Osteocyte (in vitro differentiated cells): ENCODE measurements around the gene HIPK1. TPM values are rescaled to one million over a fixed set of nuclear protein-coding genes. Genes with fewer than 3 reads are reported as not detected.

Experiments
- DNase-seq: peaks from one replicate; pipeline ENCODE4 v3.0.0; 2021; ENCODE audit warnings: mixed read lengths; ENCODE audit not compliant: unreplicated experiment; ENCODE audit errors: extremely low spot score
- H3K27ac Mint-ChIP-seq: one replicate; pipeline ENCODE4 v1.8.0; 2021; ENCODE audit warnings: mild to moderate bottlenecking, mixed read lengths; ENCODE audit not compliant: unreplicated experiment
- H3K27me3 Mint-ChIP-seq: one replicate; pipeline ENCODE4 v1.8.0; 2021; ENCODE audit warnings: mixed read lengths; ENCODE audit not compliant: unreplicated experiment
- H3K36me3 Mint-ChIP-seq: one replicate; pipeline ENCODE4 v1.8.0; 2021; ENCODE audit warnings: mixed read lengths; ENCODE audit not compliant: unreplicated experiment
- H3K4me1 Mint-ChIP-seq: one replicate; pipeline ENCODE4 v1.8.0; 2021; ENCODE audit warnings: mixed read lengths; ENCODE audit not compliant: unreplicated experiment
- H3K4me3 Mint-ChIP-seq: one replicate; pipeline ENCODE4 v1.8.0; 2021; ENCODE audit warnings: mild to moderate bottlenecking, moderate library complexity, mixed read lengths; ENCODE audit not compliant: unreplicated experiment
- H3K9me3 Mint-ChIP-seq: one replicate; pipeline ENCODE4 v1.8.0; 2021; ENCODE audit warnings: mixed read lengths; ENCODE audit not compliant: unreplicated experiment
- long read RNA-seq: library from polyadenylated mRNA; unstranded; transcript quantifications from one replicate; pipeline ENCODE4 v2.0.0, GENCODE V29; 2021
- total RNA-seq: library from RNA; stranded (reverse); gene quantifications from 2 replicates; pipeline ENCODE4 v1.2.1, GENCODE V29; 2021
- TF ChIP-seq, protein P1 (sequence below): fragments of 200-600 bp; sonication (generic); IDR thresholded peaks from 2 replicates; pipeline ENCODE4 v1.5.0; 2021; ENCODE audit warnings: antibody characterized with exemption, mild to moderate bottlenecking, moderate library complexity

HIPK1 gene
- 61.1 and 62.5 TPM in 2 replicates for total RNA-seq
- long read RNA-seq, partial matches to known transcripts: 0 of 21 reads
- long read RNA-seq, other reads (novel, unspliced or antisense): 21 of 21 reads

DNA sequence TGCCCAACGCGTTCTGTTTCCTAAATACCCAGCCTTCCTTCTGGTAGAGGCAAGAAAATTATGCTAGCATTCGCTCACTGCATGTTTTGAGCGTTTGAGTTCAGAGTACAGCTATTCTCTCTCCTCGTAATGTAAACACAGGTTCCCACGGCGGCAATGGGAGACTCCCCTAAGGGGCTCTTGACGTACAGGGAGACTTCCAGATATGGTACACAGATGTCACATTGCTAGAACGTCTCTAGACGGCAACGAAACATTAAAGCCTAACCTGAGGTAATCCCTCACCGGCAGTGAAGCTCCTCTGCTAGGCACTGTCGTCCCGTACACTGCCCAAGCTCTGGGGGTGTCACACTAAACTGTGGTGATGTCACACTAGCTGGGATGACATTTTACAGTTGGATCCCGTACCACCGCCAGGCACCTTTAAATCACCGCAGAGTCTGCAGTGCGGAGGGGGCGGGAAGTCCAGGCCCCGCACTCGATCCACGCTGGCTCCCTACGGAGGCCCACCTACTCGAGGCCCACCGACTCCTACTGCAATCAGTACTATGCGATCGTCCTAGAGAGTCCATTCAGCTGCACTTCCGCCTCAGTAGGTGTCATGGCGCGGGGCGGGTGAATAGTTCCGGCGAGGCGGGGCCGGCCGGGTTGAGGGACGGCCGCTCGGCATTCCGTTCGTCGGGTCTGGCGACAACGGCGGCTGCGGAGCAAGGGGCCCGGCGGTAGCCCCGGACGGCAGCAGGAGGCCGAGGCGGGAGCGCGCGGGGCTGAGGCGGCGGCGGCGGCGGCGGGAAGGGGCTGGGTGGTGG lies at the start of gene HIPK1:
Gene HIPK1 (plus strand): TSS at position 384 of the 809 bp plus-strand sequence.
- DNase-seq: peak; percentile 96
- Mint-ChIP-seq H3K36me3 (no peaks in the 10 kb centered on the region), H3K4me1 (peaks cover 47% of the 10 kb centered on the region), H3K27me3 (peaks cover 8% of the 10 kb centered on the region), H3K9me3 (no peaks in the 10 kb centered on the region), H3K4me3 (peak within 1 kb of the TSS; percentile 97), H3K27ac (peak within 1 kb of the TSS; percentile 99)
- TF ChIP-seq, protein P1, sequence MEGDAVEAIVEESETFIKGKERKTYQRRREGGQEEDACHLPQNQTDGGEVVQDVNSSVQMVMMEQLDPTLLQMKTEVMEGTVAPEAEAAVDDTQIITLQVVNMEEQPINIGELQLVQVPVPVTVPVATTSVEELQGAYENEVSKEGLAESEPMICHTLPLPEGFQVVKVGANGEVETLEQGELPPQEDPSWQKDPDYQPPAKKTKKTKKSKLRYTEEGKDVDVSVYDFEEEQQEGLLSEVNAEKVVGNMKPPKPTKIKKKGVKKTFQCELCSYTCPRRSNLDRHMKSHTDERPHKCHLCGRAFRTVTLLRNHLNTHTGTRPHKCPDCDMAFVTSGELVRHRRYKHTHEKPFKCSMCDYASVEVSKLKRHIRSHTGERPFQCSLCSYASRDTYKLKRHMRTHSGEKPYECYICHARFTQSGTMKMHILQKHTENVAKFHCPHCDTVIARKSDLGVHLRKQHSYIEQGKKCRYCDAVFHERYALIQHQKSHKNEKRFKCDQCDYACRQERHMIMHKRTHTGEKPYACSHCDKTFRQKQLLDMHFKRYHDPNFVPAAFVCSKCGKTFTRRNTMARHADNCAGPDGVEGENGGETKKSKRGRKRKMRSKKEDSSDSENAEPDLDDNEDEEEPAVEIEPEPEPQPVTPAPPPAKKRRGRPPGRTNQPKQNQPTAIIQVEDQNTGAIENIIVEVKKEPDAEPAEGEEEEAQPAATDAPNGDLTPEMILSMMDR: no peak

DNA sequence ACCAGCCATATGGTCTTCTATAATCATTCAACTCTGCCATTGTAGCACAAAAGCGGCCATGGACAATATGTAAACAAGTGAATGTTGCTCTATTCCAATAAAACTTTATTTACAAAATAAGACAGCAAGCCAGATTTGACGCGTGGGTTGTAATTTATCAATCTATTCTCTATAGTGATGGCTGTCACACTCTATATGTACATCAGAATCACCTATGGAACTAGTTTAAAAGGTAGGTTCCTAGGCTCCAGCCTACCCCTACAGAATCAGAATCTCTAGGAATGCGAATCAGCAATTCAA lies 49.4 kb upstream of the HIPK1 start:
- no peak overlapping the region for H3K4me3 Mint-ChIP-seq
- H3K27ac Mint-ChIP-seq: no peak overlapping the region
- H3K9me3 Mint-ChIP-seq: no peaks in the 10 kb centered on the region
- H3K36me3 Mint-ChIP-seq: no peaks in the 10 kb centered on the region
- peaks cover 8% of the 10 kb centered on the region for H3K4me1 Mint-ChIP-seq
- no peak for DNase-seq
- TF ChIP-seq, protein P1: no peak
- no peaks in the 10 kb centered on the region for H3K27me3 Mint-ChIP-seq

DNA sequence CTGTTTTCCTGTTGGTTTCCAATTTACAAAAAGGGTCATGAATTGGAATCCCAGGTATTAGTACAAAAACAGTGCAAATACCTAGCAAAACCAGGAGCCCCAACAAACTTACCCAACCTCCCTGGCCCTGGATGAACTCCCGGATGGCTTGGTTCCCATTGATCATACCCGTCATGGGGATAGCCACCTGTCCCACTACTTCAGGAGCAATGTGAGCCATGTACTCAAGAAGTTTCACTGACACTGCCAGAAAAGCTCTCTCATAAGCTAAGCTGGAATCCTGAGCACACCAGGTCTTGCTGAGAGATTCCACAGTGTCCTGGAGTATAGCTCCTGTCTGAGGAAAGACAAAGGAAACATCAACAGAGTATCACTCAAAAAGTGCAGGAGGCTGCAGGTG lies 47.5 kb upstream of the HIPK1 start:
- Mint-ChIP-seq H3K36me3 (no peaks in the 10 kb centered on the region), H3K27ac (no peak overlapping the region), H3K4me1 (peaks cover 14% of the 10 kb centered on the region), H3K4me3 (no peak overlapping the region), H3K27me3 (no peaks in the 10 kb centered on the region), H3K9me3 (no peaks in the 10 kb centered on the region)
- TF ChIP-seq, protein P1: no peak
- DNase-seq: no peak

- DNase-seq: no peak
- TF ChIP-seq, protein P1: no peak
- Mint-ChIP-seq H3K4me1 (peaks cover 7% of the 10 kb centered on the region), H3K4me3 (no peak overlapping the region), H3K27me3 (no peaks in the 10 kb centered on the region), H3K27ac (no peak overlapping the region), H3K36me3 (no peaks in the 10 kb centered on the region), H3K9me3 (no peaks in the 10 kb centered on the region)
Observed at GRCh38 chr1:113886417-113887401, 42.4 kb upstream of the HIPK1 start.
